Fibroblast of skin of right biceps (primary cell): ENCODE data around the gene PLEKHA5.
"Not testable (repeated sequence)": the region's sequence is repeated elsewhere in the genome, so short reads cannot be mapped to it uniquely, and the experiment has no call there.

Experiments
- DNase-seq: peaks from one replicate; pipeline ENCODE4 v3.0.0-alpha.2; 2013

The PLEKHA5 gene

GRCh38 chr12:19129486-19130223 lies at the start of gene PLEKHA5:
Gene PLEKHA5 (plus strand): TSS chr12:19129733. CDS start chr12:19129800, 67 bp downstream.
- peak; percentile 78 for DNase-seq

DNA sequence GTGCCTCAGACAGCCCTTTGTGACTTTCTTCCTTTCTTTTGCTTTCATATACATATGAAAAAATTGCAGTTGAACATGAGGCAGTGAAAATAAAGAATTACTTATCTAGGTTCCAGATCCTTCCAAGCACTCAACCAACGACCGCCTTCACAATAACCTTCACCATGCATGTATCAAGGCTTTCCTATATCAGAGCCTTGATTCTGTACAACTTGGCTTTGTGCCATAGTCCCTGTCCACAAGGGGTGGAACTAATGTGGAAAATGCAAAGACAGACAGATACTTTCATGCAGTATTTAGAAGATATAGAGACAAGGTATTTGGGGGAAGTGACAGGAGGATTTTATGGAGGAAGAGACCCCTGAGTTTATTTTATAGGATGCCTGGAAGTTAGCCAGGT lies 48.6 kb upstream of the PLEKHA5 start:
- DNase-seq: no peak

GRCh38 chr12:19082365-19082911 lies 47.1 kb upstream of the PLEKHA5 start:
- no peak for DNase-seq

DNA sequence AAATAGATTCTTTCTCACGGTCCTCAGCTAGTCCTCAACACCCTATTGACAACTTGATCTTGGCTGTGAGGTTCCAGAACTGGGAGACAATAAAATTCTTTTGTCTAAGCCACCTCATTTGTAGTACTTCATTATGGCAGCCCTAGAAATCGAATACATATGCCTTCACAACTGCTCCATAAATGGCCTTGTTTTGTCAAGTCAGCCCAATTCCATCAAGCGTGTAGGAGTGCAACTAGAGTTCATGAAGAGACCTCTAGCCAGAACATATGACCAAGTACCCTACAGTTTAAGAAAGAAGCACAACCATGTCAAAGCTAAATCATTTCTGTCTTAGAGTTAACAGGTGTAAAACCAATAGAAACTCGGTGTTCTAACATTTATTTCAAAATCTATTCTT lies 45.0 kb upstream of the PLEKHA5 start:
- DNase-seq: no peak

GRCh38 chr12:19085090-19085489 lies 44.4 kb upstream of the PLEKHA5 start:
- no peak for DNase-seq

GRCh38 chr12:19088606-19089005 lies 40.9 kb upstream of the PLEKHA5 start:
- no peak for DNase-seq

DNA sequence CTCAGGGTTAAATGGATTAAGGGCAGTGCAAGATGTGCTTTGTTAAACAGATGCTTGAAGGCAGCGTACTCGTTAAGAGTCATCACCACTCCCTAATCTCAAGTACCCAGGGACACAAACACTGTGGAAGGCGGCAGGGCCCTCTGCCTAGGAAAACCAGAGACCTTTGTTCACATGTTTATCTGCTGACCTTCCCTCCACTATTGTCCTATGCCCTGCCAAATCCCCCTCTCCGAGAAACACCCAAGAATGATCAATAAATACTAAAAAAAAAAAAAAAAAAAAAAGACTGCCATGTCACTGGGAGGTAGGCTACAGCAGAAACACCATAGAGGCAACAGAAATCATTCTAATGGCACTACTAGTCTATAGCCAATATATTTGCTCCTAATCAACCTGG lies 37.1 kb upstream of the PLEKHA5 start:
- not testable (repeated sequence) for DNase-seq

DNA sequence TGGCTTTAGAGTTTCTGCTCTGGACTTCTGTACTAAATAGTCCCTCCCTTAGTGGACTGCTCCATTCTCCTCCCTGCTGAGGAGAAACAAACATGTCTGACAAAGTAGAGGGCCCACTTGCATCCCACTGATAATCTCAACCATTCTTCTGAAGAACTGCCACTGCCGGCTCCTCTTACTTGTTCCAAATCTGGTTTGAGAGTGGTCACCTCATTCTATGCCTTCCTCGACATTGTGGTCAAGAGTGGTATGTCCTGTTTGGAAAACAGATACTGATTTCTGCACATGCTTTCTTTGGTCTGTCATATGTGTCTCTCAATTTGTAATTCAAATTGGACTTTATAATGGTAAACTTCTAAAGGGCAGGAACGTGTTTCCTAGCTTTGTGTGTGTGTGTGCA lies 36.3 kb upstream of the PLEKHA5 start:
- DNase-seq: no peak

GRCh38 chr12:19095331-19095730 lies 34.2 kb upstream of the PLEKHA5 start:
- DNase-seq: peak; percentile 7

DNA sequence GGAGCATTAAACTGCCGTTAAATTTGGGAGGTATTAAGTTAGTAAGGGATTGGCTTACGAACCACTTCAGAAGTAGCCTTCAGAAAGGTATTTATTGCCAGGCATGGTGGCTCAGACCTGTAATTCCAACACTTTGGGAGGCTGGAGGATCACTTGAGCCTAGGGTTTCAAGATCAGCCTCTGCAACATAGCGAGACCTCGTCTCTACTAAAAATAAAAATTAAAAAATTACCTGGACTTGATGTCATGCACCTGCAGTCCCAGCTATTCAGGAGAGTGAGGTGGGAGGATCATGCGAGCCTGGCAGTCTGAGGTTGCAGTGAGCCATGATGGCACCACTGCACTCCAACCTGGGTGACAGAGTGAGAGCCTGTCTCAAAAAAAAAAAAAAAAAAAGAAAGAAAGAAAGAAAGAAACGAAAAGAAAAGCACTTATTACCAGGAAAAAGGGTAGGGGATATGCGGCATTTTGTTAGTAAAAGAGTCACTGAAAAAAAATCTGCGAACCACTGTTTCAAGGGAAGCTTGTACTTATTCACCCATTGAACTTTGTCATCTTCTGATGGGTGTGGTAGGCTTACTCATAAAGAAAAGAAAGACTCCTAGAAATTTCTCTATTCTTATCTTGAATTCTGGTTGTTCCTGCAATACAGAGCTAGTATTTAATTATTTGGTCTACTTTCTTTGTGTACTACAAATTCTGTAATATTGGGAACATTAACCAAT lies 33.6 kb upstream of the PLEKHA5 start:
- peak; percentile 4 for DNase-seq

DNA sequence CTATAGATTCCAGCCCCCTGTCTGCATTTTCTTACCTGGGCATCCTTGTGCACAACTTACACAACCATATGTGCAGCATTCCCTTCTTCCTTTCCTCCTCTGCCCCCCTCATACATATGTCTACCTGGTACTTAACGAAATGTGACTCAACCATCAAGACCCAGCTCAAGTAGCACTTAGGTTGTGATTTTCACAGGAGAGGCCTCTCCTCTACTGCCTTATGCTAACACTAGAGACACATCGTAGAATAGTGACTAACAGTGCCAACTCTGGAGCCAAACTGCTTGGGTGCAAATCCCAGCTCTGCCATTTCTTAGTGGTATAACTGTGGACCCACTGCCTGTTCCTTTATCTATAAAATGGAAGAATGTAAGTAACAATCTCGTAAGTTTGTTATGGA lies 24.1 kb upstream of the PLEKHA5 start:
- no peak for DNase-seq

DNA sequence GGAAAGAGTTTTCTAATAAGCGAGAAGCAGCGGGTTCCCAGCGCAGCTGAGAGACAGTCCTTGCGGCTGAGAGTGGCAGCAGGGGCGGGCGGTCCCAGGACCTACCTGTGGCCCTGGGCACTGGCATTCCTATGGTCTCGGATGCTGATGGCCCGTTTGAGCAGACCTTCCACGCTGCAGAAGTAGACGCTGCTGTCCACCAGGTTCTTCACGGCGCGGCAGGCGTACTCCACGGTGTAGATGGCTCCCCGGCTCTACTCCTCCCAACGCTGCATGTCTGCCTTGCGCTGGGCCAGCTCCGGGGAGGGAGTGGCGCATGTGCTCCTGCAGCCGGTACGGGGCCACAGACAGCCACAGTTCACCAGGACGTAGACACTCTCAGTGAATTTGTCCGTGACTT lies 21.8 kb upstream of the PLEKHA5 start:
- no peak for DNase-seq

DNA sequence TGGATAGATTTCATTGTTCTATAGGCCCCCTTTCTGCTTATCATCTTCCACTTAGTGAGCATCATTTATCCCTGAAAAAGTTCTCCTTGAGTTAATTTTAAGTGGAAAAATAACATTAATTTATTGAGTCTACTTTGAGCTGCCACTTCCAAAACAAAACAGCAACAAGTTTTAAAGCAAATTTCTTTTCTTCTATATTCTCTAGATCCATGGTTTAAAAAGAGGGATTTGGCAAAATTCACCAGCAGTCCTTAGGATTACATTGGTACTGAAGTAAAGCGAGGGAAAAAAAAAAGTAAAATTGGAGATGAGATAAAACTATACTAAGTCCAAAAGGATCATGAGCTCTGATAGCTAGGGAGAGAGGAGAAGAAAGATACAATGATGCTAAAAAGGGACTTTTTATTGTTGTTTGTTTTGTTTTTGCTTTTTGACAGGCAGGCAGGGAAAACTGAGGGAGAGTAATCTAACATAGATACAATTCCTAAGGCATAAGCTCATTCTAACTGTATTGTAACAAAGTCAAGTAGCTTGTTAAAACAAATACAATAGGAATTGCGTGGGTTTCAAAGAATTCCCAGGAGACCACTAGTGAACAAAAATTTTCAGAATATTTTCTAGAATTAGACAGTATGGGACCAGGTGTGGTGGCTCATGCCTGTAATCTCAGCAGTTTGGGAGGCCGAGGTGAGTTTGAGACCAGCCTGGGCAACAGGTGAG lies 19.2 kb upstream of the PLEKHA5 start:
- no peak for DNase-seq

DNA sequence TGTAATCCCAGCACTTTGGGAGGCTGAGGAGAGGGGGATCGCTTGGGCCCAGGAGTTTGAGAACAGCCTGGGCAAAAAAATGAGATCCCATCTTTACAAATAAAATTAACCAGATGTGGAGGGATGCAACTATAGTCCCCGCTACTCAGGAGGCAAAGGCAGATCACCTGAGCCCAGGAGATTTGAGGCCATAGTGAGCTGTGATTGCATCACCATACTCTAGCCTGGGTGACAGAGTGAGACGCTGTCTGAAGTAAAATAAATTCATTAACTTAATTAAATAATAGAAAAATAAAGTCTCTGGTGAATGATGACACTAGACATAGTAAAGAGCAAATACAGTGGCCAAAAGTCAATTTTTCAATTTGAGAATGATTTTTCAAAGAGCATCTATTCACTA lies 16.1 kb upstream of the PLEKHA5 start:
- no peak for DNase-seq

DNA sequence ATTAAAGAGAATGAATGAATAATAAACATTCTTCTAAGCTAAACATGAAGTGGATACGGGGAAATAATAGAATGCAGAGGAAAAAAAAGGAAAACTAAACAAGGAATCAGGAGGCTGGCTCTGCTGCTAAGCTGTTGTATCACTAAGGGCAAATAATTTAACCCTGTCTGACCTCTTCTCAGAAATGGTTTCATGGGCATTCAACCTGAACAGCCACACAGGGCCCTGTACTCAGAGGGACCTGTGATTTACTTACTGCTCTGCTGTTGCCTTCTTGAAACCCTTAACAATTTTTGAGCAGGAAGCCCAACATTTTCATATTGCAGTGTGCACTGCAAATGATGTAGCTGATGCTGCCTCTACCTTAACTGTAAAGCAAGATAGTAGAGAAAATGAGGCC lies 14.2 kb upstream of the PLEKHA5 start:
- no peak for DNase-seq

GRCh38 chr12:19119440-19119839 lies 10.1 kb upstream of the PLEKHA5 start:
- DNase-seq: no peak

DNA sequence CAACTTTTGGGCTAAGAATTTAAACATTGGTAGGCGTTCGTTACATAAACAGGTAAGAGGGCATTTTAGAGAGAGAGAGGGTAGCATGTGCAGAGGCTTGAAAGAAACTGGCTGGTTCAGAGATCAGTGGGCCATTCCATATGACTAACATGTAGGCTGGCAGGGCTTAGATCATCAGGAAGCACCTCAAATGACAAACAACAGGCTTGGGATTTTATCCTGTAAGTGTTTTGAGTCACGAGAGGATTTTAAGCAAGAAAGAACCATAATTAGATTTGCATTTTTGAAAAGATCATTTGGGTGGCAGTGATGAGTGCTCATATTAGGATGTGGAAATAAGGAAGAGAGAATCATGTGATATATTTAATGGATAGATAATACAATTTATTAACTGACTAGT lies 8.7 kb upstream of the PLEKHA5 start:
- peak; percentile 15 for DNase-seq

DNA sequence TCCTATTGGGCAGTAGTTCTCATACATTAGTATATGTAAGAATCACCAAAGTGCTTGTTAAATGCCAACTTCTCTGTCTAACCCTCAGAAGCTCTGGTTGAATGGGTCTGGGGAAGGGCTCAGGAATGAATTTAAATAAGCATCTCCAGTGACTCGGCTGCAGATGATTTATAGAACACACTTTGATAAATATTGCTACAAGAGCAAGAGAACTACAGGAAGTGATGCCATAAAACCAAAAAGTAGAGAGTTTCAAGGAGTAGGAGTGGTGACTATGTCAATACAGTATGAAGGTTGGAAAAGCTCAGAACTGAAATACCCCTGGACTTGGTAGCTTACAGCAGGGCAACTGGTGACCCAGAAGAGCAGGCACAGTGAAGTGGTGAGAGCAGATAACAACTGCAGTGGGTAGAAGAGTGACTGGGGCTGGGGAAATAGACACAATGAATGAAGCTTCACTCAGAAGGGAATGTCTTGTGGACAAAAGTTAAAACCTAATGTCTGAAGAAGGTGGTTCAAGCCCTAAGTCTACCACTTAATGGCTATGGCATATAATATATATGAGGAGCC lies 8.0 kb upstream of the PLEKHA5 start:
- DNase-seq: peak; percentile 28

DNA sequence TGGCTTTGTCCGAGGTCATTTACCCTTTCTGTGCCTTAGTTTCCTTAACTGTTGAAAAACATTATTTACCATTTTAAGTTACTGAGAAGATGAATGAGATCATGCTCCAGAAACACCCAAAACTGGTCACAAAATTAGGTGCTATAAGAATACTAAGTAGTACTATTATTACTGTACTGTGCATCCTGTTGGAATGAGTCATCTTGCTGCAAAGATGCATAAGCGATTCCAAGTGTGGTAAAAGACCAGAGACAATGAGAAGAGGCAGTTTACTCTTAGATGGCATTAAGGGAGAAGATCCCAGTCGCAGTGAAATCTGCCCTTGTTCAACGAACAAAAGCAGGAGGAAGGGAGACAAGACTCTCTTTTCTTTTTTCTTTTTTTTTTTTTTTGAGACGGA lies 4.2 kb upstream of the PLEKHA5 start:
- peak; percentile 56 for DNase-seq

- DNase-seq: no peak
Observed at GRCh38 chr12:19127270-19127669, 2.3 kb upstream of the PLEKHA5 start.

DNA sequence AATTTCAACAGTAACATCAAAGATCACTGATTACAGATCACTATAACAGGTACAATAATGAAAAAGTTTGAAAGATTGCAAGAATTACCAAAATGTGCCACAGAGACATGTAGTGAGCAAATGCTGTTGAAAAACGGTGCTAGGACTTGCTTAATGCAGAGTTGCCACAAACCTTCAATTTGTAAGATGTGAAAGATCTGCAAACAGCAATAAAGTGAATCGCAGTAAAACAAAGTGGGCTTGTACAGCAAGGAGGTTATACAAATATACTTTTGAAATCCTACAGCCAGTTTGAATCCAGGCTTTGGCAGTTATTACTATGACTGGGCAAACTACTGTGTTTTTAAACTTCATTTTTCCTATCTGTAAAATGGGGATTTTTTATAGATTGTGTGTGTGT lies 1.0 kb upstream of the PLEKHA5 start:
- no peak for DNase-seq

- no peak for DNase-seq
Observed at GRCh38 chr12:19129122-19129485, 429 bp upstream of the PLEKHA5 start.
